ENCODE results near the gene NECTIN4. TPM values are rescaled to one million over a fixed set of nuclear protein-coding genes. Genes with fewer than 3 reads are reported as not detected.
A peak's percentile ranks its signal among the peaks of the same experiment; 100 is the strongest.

The NECTIN4 gene
- total and polyA plus RNA-seq, 2 experiments from 2014 or later: 5.9 to 8.5 TPM

DNA sequence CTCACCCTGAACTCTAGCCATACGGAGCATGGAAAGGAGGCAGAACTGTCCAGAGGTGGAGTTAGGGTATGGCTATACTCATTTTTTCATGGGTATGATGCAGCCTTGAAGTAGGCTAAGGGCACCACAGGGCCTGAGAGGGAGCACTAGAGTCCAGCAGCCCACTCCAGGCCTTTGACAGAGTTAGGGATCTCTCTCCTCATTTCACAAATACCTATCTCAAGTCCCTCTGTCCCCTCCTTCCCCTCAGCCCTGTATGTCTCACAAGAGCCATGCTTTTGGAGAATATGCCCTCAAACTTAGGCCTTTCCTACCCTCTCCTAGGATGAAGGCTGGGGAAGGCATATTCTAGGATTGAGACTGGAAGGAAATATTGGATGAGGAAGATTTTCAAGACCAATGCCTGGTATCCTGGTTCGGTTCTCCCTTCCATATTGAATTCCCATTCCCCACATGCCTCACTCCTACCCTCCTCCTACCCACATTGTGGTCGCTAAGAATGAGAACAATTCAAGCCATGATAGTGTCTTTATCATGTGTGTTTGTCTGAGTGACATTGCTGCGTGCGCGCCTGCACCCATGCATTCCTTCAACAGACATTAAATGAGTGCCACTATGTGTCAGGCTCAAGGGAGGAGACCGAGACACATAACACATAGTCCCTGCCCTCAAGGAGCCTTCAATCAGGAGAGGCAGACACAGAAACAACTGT, 2.6 kb upstream of the NECTIN4 start:
- DNase-seq (ENCODE audit: low spot score): no peak
- peaks cover 11% of the 10 kb centered on the region for H3K79me2 ChIP-seq
- no peak overlapping the region for H3K4me2 ChIP-seq
- no peaks in the 10 kb centered on the region for H3K27me3 ChIP-seq
- peaks cover 3% of the 10 kb centered on the region for H3K4me1 ChIP-seq (ENCODE audit: insufficient read depth)
- H2AFZ ChIP-seq: no peak overlapping the region
- no peaks in the 10 kb centered on the region for H3K9me3 ChIP-seq (ENCODE audit: low read depth)
- WGBS (ENCODE audit: low lambda C conversion rate, missing lambda C conversion rate): 90% methylated on average over 7 of the region's 7 CpGs
- no peak overlapping the region for H3K27ac ChIP-seq
- H3K4me3 ChIP-seq: no peak overlapping the region
- no peaks in the 10 kb centered on the region for H3K36me3 ChIP-seq (replicated peaks; ENCODE audit: insufficient read depth, low read depth)
- no peaks in the 10 kb centered on the region for H3K9me2 ChIP-seq (replicated peaks; ENCODE audit: insufficient read depth)
- H4K20me1 ChIP-seq (ENCODE audit: insufficient read depth, poor library complexity, severe bottlenecking): no peaks in the 10 kb centered on the region
- TF ChIP-seq EZH2phosphoT487 (IDR thresholded peaks at IDR 0.05; ENCODE audit: low read depth, severe bottlenecking, unreplicated experiment): no peak
- TF ChIP-seq EZH2 (IDR thresholded peaks at IDR 0.05; ENCODE audit: borderline replicate concordance): no peak

DNA sequence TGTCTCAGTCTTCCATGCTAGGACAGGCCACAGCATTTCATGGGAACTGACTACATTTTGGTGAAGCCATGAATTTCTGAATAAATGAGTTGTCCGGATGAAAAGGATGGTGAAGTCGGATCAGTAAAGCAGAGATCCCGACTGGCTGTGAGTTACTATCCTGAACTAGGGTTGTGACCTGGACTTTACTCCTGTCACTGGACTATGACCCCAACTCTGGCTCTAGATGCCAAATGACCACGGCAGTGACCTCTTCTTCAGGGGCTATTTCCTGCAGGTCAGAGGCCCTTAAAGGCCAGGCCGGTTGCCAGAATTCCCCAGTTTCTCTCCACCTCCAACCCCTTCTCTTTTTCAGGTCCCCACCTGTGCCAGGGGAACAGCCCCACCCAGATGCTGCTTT, 1.7 kb upstream of the NECTIN4 start:
- H3K36me3 ChIP-seq (replicated peaks; ENCODE audit: insufficient read depth, low read depth): no peaks in the 10 kb centered on the region

DNA sequence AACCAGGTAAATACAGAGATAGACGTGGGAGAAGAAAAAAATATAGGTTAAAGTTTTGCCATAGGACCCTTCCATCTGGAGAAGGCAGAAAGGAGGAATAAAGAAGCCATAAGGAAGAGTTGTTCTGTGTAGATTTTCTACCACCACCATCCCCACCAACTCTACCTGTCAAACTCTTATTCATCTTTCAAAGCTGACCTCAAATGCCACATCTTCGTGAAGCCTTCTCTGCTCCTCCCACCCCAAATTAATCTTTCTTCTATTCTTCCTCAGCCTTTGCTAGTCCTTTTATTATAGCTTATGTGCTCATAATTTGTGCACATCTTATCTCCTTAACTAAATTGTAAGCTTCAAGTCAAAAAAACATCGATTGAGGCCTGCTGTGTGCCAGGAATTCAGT, 1.3 kb upstream of the NECTIN4 start:
- no peak for DNase-seq (ENCODE audit: low spot score)
- H3K27ac ChIP-seq: no peak overlapping the region
- TF ChIP-seq EZH2phosphoT487 (IDR thresholded peaks at IDR 0.05; ENCODE audit: low read depth, severe bottlenecking, unreplicated experiment) (no peak), EZH2 (IDR thresholded peaks at IDR 0.05; ENCODE audit: borderline replicate concordance) (no peak)
- TF ChIP-seq, protein P1, sequence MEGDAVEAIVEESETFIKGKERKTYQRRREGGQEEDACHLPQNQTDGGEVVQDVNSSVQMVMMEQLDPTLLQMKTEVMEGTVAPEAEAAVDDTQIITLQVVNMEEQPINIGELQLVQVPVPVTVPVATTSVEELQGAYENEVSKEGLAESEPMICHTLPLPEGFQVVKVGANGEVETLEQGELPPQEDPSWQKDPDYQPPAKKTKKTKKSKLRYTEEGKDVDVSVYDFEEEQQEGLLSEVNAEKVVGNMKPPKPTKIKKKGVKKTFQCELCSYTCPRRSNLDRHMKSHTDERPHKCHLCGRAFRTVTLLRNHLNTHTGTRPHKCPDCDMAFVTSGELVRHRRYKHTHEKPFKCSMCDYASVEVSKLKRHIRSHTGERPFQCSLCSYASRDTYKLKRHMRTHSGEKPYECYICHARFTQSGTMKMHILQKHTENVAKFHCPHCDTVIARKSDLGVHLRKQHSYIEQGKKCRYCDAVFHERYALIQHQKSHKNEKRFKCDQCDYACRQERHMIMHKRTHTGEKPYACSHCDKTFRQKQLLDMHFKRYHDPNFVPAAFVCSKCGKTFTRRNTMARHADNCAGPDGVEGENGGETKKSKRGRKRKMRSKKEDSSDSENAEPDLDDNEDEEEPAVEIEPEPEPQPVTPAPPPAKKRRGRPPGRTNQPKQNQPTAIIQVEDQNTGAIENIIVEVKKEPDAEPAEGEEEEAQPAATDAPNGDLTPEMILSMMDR (IDR thresholded peaks at IDR 0.05; ENCODE audit: poor library complexity): no peak

More for the DNA sequence above, 1.7 kb upstream of the NECTIN4 start:
- 92% methylated on average over 5 of the region's 5 CpGs for WGBS (ENCODE audit: low lambda C conversion rate, missing lambda C conversion rate)
- Histone ChIP-seq H2AFZ (no peak overlapping the region), H3K9me3 (ENCODE audit: low read depth) (no peaks in the 10 kb centered on the region), H3K79me2 (peaks cover 11% of the 10 kb centered on the region), H3K4me1 (ENCODE audit: insufficient read depth) (no peaks in the 10 kb centered on the region), H3K27me3 (no peaks in the 10 kb centered on the region), H4K20me1 (ENCODE audit: insufficient read depth, poor library complexity, severe bottlenecking) (no peaks in the 10 kb centered on the region), H3K27ac (no peak overlapping the region), H3K4me3 (no peak overlapping the region), H3K4me2 (no peak overlapping the region), H3K9me2 (replicated peaks; ENCODE audit: insufficient read depth) (no peaks in the 10 kb centered on the region)
- TF ChIP-seq EZH2phosphoT487 (IDR thresholded peaks at IDR 0.05; ENCODE audit: low read depth, severe bottlenecking, unreplicated experiment) (no peak), EZH2 (IDR thresholded peaks at IDR 0.05; ENCODE audit: borderline replicate concordance) (no peak)
- TF ChIP-seq, protein P1 (IDR thresholded peaks at IDR 0.05; ENCODE audit: poor library complexity): no peak
- no peak for DNase-seq (ENCODE audit: low spot score)

DNA sequence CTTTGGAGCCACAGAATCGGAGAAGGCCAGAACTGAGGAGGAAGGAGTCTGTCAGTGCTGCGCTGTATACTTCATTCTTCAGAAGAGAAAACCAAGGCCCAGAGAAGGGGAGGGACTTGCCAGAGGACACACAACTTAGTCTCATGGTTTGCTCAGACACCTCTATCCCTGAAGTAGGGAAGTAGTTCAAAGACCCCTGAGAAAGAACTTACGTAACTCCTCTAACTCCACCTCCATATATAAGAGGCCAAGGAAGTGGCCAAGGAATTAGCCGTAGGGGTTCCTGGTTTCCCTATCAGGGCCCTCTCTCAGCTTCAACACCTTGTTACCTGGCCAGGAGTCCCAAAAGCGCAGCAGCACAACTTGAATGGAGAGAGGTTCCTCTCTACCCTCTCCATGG, 580 bp upstream of the NECTIN4 start:
- Histone ChIP-seq H3K9me2 (replicated peaks; ENCODE audit: insufficient read depth) (no peaks in the 10 kb centered on the region), H3K4me3 (no peak overlapping the region), H3K4me1 (ENCODE audit: insufficient read depth) (peaks cover 9% of the 10 kb centered on the region), H2AFZ (no peak overlapping the region), H3K27ac (peak overlapping the region; percentile 74), H3K27me3 (no peaks in the 10 kb centered on the region), H3K9me3 (ENCODE audit: low read depth) (no peaks in the 10 kb centered on the region), H3K79me2 (peaks cover 13% of the 10 kb centered on the region), H3K36me3 (replicated peaks; ENCODE audit: insufficient read depth, low read depth) (no peaks in the 10 kb centered on the region), H4K20me1 (ENCODE audit: insufficient read depth, poor library complexity, severe bottlenecking) (no peaks in the 10 kb centered on the region), H3K4me2 (peak overlapping the region; percentile 73)
- no peak for TF ChIP-seq EZH2phosphoT487 (IDR thresholded peaks at IDR 0.05; ENCODE audit: low read depth, severe bottlenecking, unreplicated experiment)
- TF ChIP-seq, protein P1 (IDR thresholded peaks at IDR 0.05; ENCODE audit: poor library complexity): no peak
- TF ChIP-seq EZH2 (IDR thresholded peaks at IDR 0.05; ENCODE audit: borderline replicate concordance): no peak
- 91% methylated on average over 5 of the region's 5 CpGs for WGBS (ENCODE audit: low lambda C conversion rate, missing lambda C conversion rate)
- DNase-seq (ENCODE audit: low spot score): no peak

More for the DNA sequence above, 1.3 kb upstream of the NECTIN4 start:
- H3K9me2 ChIP-seq (replicated peaks; ENCODE audit: insufficient read depth): no peaks in the 10 kb centered on the region
- no peaks in the 10 kb centered on the region for H3K36me3 ChIP-seq (replicated peaks; ENCODE audit: insufficient read depth, low read depth)
- H3K27me3 ChIP-seq: no peaks in the 10 kb centered on the region
- H3K4me1 ChIP-seq (ENCODE audit: insufficient read depth): peaks cover 2% of the 10 kb centered on the region
- H3K4me2 ChIP-seq: no peak overlapping the region
- H3K4me3 ChIP-seq: no peak overlapping the region
- peaks cover 13% of the 10 kb centered on the region for H3K79me2 ChIP-seq
- WGBS (ENCODE audit: low lambda C conversion rate, missing lambda C conversion rate): 89% methylated on average over 3 of the region's 3 CpGs
- H3K9me3 ChIP-seq (ENCODE audit: low read depth): no peaks in the 10 kb centered on the region
- H4K20me1 ChIP-seq (ENCODE audit: insufficient read depth, poor library complexity, severe bottlenecking): no peaks in the 10 kb centered on the region
- H2AFZ ChIP-seq: no peak overlapping the region

All from hepatocyte (in vitro differentiated cells).